Stimulated activated CD8-positive, alpha-beta memory T cell treated with anti-CD3 and anti-CD28 coated beads, Interleukin-4, amount 100 ng/mL, for 4 hours (primary cell): ENCODE results near the gene NELFE.

Experiments
- DNase-seq, 2 donors: peaks; one replicate each; pipeline ENCODE4 v3.0.0-alpha.2; 2020; ENCODE audit warnings: low read depth in 2 of 2, low spot score in 1 of 2

The NELFE gene

DNA sequence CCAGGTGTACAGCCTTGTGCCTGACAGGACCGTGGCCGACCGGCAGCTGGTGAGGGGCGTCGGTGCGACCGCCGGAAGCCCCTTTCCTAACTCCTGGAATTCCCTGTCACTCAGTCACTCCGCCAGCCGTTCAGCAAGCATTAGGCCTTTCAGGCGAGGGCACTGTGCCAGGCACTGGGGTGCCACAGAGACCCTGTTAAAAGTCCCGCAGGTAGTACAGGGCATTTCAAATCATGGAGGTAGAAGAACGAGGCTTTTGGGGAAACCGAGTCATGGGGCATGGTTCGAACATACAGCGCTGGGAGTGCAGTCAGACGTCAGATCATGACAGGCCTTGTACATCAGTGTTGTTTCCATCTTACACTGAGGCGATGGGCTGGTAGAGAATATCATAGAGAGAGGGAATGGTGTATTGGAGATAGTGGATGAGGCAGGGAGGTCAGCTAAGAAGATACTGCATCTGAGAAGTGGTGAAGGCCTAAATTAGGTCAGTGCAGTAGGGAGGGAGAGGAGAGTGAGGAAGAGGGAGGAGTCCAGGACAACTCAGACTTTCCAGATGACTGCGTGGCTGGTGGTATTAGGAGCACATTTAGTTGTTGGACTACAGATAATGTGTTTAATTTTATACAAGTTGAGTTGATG is 14.1 kb upstream of the NELFE start:
- no peak for DNase-seq

DNA sequence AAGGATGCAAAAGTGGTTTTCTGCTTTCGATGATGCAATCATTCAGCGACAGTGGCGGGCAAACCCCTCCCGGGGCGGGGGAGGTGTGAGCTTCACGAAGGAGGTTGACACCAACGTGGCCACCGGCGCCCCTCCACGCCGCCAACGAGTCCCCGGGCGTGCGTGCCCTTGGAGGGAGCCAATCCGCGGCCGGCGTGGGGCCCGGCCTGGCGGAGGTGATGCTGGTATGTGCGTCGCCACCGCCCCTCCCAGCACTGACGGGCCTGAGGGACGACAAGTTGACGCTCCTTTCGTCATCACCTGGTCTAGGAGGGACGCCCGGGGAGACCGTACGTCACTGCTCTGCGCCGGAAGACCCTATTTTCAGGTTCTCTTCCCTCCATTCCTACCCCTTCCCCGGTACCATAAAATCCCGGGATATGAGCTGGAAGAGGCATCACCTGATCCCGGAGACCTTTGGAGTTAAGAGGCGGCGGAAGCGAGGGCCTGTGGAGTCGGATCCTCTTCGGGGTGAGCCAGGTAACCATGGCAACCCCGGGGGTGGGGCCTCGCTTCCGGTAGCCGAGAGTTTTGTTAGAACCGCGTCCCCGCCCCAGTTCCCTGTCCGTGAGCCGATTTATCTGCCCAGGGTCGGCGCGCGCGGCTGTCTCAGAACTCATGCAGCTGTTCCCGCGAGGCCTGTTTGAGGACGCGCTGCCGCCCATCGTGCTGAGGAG is 13.4 kb upstream of the NELFE start, which contains the start of gene DXO:
Gene DXO, minus strand, starts transcription at position 146 of the 716 bp plus-strand sequence. CDS start 463 bp downstream, outside the sequence.
- DNase-seq, result peak; percentile 95 to 97

DNA sequence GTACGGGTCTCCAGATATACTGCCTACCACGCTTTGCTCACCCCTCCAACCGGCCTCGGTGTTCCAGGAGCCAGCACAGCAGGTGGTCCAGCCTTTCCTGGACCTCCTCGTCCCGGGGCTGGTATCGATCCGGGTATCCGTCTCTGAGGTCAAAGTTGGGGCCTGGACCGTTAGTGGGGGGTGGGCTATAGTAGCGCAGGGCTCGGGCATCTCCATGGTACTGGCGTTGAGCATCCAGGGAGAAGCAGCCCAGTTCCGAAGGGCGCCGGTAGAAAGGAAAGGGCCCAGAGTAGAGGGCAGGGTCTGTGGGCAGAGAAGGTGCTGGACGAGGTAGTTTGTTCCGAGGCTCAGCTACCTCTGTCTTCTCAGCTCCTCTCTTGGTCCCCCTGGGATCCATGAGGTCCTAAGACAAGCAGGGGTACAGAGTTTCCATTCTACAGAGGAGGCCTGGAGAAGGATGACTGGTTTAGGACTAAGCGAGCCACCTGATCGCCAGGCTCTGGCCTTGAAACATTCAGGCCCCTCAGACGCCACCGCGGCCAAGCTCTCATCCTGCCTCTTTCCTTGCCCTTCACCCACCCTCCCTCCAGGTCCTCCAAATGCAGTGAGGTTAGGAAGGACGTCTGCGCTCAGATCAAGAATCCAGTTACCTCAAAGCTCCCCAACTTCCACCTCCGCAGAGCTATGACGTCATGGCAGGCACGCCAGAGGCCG is 12.7 kb upstream of the NELFE start:
- no peak for DNase-seq

DNA sequence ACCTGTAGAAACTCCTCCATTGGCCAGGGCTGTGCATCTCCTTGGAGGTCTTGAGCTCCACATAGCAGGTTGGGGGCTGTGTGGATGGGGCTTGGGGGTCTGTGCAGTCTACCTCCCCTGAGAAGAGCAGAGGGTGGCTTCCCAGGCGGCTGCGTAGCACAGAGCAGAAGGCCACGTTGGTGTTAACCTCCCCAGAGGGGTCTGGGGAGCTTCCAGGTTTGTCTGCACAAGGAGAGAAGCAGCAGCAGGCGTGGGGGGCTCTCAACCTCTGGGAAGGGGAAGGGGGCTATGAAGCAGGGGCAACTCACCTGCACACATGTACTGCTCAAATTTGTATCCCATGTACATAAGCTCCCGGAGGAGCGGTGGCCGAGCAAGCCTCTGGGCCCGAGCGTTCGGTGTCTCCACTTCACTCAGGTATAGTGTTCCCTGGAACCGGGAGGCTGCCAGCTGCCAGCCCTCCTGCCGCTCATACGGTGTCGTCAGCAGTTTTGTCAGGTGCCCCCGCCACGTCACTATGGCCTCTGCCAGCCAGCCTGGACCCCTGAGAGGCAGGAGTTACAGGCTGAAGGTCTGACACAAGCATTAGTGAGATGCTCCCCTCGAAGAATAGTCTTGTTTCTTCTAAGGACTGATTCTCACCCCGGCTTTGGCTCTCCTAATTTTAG is 12.0 kb upstream of the NELFE start:
- DNase-seq, result no peak

DNA sequence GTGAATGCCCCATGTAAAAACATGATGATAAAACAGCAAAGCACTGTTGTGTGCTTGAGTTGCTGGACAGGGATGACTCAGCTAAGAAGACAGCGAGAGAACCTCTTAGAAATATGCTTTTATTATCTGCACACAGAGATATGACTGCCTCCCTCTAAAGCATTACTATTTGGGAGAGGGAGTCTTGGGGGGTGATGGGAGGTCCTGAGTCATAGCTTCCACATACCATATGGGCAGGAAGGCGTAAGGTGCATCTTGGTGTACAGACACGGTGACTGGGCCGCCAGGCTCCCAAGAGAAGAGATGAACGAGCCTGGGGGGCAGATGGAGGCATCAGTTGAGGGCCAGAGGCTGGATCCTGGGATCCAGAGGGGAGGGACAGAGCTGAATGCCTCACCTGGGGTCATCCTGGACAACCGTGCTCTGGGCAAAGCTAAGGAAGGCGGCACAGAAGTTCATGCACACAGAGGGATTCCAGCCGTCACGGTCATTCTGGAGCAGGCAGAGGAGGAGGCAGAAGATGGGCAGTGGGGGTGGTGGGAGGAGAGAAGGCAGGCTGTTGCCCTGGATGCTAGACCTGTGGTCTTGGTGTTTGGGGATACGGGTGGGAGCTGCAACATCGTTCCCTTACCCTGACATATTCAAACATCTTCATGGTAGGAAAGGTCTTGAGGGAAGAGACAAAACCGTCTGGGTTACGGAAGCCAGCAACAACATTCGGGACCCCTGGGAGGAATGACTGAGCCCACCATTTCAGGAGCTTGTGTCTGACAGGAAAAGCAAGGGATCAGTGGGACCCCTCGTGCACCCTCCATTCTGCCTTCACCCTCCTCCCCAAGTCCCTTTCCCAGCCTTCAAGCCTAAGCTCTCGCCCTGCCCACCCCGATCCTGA is 11.2 kb upstream of the NELFE start:
- DNase-seq, result no peak

DNA sequence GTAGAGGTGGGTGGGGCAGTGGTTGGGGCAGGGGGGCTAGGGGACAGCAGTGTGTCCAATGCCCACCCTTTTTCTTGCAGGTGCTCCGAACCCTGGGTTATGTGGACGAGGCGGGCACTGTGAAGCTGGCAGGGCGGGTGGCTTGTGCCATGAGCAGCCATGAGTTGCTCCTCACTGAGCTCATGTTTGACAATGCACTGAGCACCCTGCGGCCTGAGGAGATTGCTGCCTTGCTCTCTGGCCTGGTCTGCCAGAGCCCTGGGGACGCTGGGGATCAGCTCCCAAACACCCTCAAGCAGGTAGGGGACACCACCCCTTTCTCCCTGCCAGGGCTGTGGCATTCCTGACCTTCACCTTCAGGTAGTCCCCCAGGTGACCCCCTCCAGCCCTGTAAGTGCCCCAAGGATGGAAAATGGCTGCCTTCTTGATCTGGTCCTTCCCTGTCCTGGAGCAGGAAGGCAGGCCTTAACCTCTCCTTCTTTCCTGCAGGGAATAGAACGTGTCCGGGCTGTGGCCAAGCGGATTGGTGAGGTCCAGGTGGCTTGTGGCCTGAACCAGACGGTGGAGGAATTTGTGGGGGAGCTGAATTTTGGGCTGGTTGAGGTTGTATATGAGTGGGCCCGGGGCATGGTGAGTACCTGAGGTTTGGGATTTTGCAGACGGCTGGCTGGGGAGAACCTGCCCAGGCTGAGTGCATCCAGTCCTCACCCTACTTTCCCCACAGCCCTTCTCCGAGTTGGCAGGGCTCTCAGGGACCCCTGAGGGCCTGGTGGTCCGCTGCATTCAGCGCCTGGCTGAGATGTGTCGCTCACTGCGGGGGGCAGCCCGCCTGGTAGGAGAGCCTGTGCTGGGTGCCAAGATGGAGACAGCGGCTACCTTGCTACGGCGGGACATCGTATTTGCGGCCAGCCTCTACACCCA is 10.3 kb upstream of the NELFE start:
- no peak for DNase-seq

DNA sequence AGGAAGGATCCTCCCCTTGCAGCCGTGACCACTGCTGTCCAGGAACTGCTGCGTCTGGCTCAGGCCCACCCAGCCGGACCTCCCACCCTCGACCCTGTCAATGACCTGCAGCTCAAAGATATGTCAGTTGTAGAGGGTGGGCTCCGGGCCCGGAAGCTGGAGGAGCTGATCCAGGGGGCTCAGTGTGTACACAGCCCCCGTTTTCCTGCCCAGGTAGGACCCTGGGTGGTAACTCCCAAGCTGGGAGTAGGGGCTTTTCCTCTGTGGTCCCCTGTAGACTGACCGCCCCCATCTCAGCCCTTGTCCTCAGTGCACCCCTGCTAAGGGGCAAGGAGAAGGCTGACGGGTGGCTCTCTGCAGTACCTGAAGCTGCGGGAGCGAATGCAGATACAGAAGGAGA is 9.6 kb upstream of the NELFE start:
- DNase-seq, result no peak

DNA sequence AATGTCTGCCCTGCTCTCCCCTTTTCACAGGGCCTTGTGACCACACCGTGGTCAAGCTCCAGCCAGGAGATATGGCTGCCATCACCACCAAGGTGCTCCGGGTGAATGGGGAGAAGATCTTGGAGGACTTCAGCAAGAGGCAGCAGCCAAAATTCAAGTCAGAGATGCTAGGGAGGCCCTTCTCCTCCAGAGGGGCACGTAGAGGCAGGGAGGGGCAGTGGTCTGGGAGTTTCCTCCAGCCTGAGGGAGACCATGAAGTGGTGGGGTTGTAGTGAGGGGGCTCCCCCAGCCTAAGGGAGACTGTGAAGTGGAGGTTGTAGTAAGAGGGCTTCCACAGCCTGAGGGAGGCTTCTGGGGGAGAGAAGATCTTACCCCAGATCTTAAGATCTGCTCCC is 9.2 kb upstream of the NELFE start:
- no peak for DNase-seq

DNA sequence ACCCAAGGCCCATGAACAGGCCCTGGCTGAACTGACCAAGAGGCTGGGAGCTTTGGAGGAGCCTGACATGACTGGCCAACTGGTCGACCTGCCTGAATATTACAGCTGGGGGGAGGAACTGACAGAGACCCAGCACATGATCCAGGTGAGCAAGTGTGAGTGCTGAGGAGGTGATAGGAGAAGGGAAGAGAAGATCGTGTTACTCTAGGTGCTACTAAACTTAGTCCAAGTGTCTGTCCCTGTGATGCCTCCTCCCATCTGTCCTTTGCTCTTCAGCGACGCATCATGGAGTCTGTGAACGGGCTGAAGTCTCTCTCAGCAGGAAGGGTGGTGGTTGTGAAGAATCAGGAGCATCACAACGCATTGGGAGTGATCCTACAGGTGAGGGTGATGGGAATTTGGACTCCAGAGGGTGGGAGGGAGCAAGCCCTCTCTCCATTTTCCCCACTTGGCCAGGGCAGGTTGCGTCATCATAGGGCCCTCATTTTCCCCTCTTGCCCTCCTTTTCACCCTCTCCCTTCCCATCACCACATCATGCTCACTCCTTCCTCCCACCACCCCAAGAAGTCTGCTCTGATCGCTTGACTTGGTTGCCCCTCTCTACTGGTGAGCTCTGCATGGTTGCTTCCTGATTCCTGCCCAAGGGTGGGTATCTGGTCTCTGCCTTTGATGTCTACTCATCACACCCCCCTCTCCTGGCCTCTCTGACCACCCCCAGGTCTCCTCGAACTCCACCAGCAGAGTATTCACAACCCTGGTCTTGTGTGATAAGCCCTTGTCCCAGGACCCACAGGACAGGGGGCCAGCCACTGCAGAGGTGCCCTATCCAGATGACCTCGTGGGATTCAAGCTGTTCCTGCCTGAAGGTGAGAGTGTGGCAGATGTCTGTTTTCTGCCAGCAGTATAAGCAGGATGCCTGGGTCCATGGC is 8.5 kb upstream of the NELFE start:
- DNase-seq, result no peak

DNA sequence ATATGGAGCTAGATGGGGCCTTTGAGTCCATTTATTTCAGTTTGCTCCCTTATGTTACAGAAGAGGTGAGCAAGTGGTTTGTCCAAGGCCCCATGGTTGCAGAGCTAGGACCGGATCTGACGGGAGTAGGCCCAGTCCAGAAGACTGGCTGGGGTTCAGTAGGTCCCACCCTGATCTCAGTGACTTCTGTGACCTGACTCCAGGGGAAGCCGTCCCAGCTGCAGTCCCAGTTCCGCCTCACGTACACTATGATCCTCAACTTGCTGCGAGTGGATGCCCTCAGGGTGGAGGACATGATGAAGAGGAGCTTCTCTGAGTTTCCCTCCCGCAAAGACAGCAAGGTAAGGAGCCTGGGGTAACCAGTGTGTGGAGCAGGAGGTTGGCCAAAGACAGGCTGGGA is 7.7 kb upstream of the NELFE start:
- no peak for DNase-seq

DNA sequence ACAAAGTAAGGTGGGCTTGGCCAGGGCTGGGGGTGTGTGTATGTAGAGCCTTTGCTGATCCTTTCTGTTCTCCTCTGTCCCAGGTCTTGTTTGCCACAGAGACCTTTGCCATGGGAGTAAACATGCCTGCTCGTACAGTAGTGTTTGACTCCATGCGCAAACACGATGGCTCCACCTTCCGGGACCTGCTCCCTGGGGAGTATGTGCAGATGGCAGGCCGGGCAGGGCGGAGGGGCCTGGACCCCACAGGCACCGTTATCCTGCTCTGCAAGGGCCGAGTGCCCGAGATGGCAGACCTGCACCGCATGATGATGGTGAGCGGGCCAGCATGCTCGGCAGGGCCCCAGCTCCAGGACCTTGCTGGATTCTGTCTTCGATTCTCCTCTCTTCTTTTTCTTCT is 6.9 kb upstream of the NELFE start:
- no peak for DNase-seq

DNA sequence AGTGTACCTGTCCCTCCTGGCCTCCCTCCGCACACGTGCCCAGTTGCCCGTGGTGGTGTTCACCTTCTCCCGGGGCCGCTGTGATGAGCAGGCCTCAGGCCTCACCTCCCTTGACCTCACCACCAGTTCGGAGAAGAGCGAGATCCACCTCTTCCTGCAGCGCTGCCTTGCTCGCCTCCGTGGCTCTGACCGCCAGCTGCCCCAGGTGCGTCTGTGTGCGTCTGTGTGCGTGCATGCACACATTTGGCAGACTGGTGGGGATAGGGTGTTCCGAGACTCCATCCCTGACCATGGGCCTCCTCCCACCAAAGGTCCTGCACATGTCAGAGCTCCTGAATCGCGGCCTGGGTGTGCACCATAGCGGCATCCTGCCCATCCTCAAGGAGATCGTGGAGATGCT is 5.2 kb upstream of the NELFE start:
- DNase-seq, result no peak

DNA sequence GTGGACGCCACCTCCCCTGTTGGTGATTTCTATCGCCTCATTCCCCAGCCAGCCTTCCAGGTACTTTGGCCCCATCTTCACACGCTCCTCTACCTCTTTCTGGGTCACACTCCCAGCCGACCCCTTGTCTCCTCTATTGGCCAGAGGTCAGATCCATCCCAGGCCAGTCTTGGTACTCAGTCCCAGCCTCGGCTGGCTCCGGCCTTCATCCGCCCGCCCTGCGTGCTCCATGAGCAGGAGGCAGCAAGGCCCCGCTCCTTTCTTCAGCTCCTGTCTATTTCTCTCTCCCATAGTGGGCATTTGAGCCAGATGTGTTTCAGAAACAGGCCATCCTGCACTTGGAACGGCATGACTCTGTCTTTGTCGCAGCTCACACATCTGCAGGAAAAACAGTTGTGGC is 2.8 kb upstream of the NELFE start:
- DNase-seq, result no peak

DNA sequence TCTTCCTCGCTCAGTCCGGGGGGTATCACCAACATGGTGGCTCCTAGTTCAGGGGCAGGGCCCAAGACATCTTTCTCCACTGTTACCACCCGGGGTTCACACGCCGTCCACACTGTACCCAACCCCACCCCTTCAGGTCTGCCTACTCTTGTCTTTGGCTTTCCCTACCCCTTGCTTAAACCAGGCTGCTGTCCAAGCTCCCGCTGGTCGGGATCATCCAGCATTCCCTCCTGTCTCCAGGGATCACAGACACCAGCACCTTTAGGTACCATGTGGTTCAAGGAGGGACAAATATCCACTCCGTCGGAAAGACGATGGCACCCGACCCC is 395 bp downstream of the NELFE start:
- no peak for DNase-seq

DNA sequence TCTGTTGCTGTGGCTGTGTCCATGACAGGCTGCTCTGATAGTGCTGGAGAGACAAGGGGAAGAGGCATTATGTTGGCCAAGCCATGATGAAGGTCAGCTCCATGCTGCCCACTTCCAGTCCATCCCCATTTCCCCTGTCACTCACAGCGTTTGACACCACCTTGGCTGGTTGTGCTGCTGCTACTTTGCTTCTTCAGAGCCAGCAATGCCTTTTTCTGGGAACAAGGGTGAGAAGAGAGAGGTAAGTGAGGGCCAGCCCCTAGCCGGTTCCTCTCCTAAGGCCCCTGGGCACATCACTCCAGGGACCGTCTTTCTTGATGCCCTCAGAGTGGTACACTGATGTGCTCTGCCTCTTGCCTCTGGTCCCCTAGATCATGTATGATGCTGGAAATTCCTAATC is 2.0 kb downstream of the NELFE start:
- DNase-seq, result no peak

DNA sequence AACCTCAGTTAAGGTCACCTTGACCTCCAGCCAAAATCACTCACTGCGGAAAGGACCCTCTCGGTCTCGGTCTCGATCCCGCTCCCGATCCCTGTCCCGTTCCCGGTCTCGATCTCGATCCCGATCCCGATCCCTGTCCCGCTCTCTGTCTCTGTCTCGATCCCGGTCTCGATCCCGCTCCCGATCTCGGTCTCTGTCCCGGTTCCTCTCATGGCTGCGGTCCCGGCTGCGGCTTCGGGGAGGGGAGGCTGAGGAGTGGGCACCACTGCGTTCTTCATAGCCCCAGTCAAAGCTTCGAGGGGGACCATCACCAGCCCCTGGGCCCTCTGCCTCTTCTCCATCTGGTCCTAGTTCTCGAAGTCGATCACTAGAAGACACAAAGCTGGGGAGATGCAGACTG is 4.3 kb downstream of the NELFE start:
- DNase-seq, result no peak

DNA sequence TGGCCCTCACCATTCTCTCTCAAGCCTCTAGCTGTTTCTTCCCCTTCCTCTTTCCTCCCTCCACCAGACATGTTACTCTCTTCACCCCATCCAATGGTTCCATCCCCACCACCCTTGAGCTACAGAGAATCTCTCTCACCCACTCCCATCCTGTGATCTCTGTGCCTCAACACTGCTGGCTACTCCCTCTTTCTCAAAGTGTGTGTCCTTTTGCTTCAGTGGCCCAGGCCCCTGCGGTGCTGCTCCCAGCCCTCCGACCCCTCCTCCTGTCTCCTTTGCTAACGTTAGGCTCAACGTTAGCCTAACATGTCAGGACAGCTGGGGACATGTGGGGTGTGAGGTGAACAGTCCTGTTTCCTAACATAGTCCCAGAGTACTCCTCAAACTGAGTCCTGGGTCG is 5.9 kb downstream of the NELFE start:
- no peak for DNase-seq

DNA sequence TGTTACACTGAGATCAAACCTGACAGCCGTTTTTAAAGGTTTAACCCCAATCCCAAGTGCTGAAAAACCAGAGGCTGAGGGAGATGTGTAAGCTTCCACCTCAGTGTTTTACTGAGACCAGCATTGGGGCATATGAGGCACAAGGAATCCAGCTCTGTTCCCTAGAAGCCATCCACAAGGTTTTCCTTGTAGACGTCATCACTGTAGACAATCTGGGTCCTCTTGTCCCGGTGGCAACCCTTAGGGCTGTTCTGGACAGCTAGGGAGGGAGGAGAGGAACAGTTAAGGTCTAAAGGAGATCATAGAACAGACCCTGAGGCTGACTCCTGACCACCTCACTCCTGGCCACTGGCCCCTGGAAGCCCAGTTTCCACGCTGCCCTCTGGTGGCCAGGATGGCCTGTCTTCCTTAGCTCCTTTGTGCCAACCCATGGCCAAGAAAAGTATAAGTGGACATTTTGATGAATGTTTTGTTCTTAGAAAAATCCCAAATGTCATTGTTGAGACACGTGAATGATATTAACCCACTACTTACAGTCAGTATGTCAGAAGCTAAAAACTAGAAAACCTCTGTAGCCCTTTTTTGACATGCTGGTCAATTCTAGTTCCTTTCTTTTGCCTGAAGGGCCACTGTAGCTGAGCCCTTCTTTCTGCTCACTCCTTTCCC is 6.5 kb downstream of the NELFE start:
- no peak for DNase-seq
